ENCODE measurements around the gene PKIG. TPM values are rescaled to one million over a fixed set of nuclear protein-coding genes. Genes with fewer than 3 reads are reported as not detected.

The PKIG gene
- polyA plus RNA-seq, 1 donor from 2014 or later = 174 TPM

- Histone ChIP-seq H3K9me2 (ENCODE audit: insufficient read depth, low read length) (no peaks in the 10 kb centered on the region), H4K20me1 (ENCODE audit: insufficient read depth) (no peaks in the 10 kb centered on the region), H3K79me2 (replicated peaks; ENCODE audit: insufficient read depth, low read length) (no peaks in the 10 kb centered on the region), H2AFZ (ENCODE audit: low read depth, low read length) (no peak overlapping the region), H3K9me3 (ENCODE audit: low read length) (no peaks in the 10 kb centered on the region), H3K36me3 (ENCODE audit: insufficient read depth, low read length) (no peaks in the 10 kb centered on the region), H3K27me3 (ENCODE audit: insufficient read depth, low read depth, low read length) (no peaks in the 10 kb centered on the region), H3F3A (ENCODE audit: insufficient read depth, low read length, poor library complexity, severe bottlenecking) (no peaks in the 10 kb centered on the region), H3K4me3 (ENCODE audit: low read length) (no peak overlapping the region), H3K9ac (ENCODE audit: low read length) (no peak overlapping the region), H3K4me2 (ENCODE audit: low read length) (no peak overlapping the region), H3K27ac (ENCODE audit: low read length) (no peak overlapping the region)
- TF ChIP-seq POLR2AphosphoS5 (IDR thresholded peaks at IDR 0.05) = no peak
- no peak for TF ChIP-seq REST (IDR thresholded peaks at IDR 0.05; ENCODE audit: borderline replicate concordance)
- TF ChIP-seq CTCF (IDR thresholded peaks at IDR 0.05; ENCODE audit: poor library complexity, severe bottlenecking) = no peak
- TF ChIP-seq MXI1 (conservative IDR thresholded peaks at IDR 0.05; ENCODE audit: poor library complexity, severe bottlenecking) = no peak
- no peak for TF ChIP-seq EP300 (conservative IDR thresholded peaks at IDR 0.05; ENCODE audit: poor library complexity, severe bottlenecking)
- TF ChIP-seq RAD21 (conservative IDR thresholded peaks at IDR 0.05) = no peak
- no peak for TF ChIP-seq EZH2 (IDR thresholded peaks at IDR 0.05; ENCODE audit: borderline replicate concordance, insufficient read depth, low read length, poor library complexity, severe bottlenecking)
- no peak for TF ChIP-seq SMC3 (conservative IDR thresholded peaks at IDR 0.05; ENCODE audit: poor library complexity)
These were observed 60.1 kb downstream of the PKIG start for GRCh38 chr20:44642203-44643153.

DNA sequence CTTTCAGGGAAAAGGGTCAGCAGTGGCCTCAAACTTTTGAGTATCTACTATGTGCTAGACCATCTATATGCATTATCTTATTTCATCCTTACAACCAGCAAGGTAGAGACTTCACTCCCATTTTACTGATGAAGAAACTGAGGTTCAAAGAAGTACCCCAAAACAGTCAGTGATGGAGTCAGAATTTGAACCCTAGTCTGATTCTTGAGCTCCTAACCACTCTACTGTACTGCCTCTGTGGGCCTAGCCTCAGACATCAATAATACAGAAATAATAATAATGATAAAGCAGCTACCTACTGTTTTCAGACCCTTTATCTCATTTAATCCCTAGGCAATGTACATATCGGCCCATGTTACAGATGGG is 60.8 kb downstream of the PKIG start:
- Histone ChIP-seq H3F3A (ENCODE audit: insufficient read depth, low read length, poor library complexity, severe bottlenecking) (no peaks in the 10 kb centered on the region), H3K27ac (ENCODE audit: low read length) (no peak overlapping the region), H3K27me3 (ENCODE audit: insufficient read depth, low read depth, low read length) (no peaks in the 10 kb centered on the region), H3K9me3 (ENCODE audit: low read length) (no peaks in the 10 kb centered on the region), H2AFZ (ENCODE audit: low read depth, low read length) (no peak overlapping the region), H3K9me2 (ENCODE audit: insufficient read depth, low read length) (no peaks in the 10 kb centered on the region), H3K79me2 (replicated peaks; ENCODE audit: insufficient read depth, low read length) (no peaks in the 10 kb centered on the region), H3K4me3 (ENCODE audit: low read length) (no peak overlapping the region), H3K4me2 (ENCODE audit: low read length) (no peak overlapping the region), H3K36me3 (ENCODE audit: insufficient read depth, low read length) (no peaks in the 10 kb centered on the region), H4K20me1 (ENCODE audit: insufficient read depth) (no peaks in the 10 kb centered on the region), H3K9ac (ENCODE audit: low read length) (no peak overlapping the region)
- no peak for TF ChIP-seq EZH2 (IDR thresholded peaks at IDR 0.05; ENCODE audit: borderline replicate concordance, insufficient read depth, low read length, poor library complexity, severe bottlenecking)
- TF ChIP-seq MXI1 (conservative IDR thresholded peaks at IDR 0.05; ENCODE audit: poor library complexity, severe bottlenecking) = no peak
- no peak for TF ChIP-seq RAD21 (conservative IDR thresholded peaks at IDR 0.05)
- TF ChIP-seq CTCF (IDR thresholded peaks at IDR 0.05; ENCODE audit: poor library complexity, severe bottlenecking) = no peak
- no peak for TF ChIP-seq EP300 (conservative IDR thresholded peaks at IDR 0.05; ENCODE audit: poor library complexity, severe bottlenecking)
- TF ChIP-seq SMC3 (conservative IDR thresholded peaks at IDR 0.05; ENCODE audit: poor library complexity) = no peak
- TF ChIP-seq TAF1 (IDR thresholded peaks at IDR 0.05; ENCODE audit: low read depth) = no peak
- no peak for TF ChIP-seq POLR2AphosphoS5 (IDR thresholded peaks at IDR 0.05)
- TF ChIP-seq REST (IDR thresholded peaks at IDR 0.05; ENCODE audit: borderline replicate concordance) = no peak

Measured in neural cell (in vitro differentiated cells).